ENCODE results near the gene DYNC1LI1.

- TF ChIP-seq POLR2AphosphoS5 (IDR thresholded peaks at IDR 0.05; ENCODE audit: low read depth, low read length) (no peak), TAF1 (IDR thresholded peaks at IDR 0.05; ENCODE audit: borderline replicate concordance, low read depth, low read length) (no peak)
Measured at GRCh38 chr3:32552013-32552412, 18.6 kb downstream of the DYNC1LI1 start.

All from GM12892 (cell line).